ENCODE data around the gene ATP5MG.

DNA sequence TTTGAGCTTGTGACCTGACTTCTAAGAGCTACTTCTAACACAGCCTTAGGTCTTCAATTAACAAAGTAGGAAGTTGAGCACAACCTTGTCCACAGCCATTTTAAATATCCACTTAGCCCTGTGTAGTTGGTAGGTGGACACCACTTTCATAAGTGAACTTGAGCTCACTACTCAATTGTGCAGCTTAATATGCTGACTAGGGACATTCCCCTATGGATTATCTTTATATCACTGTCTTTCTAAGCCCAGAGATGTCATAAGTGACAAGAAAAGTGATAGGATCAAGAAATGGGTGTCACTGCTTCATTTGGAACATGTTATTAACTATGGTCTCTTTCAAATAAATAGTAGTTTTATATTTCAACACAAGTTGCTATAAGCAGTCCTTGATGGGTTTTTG lies 4.0 kb upstream of the ATP5MG start:
- TF ChIP-seq, protein P1, sequence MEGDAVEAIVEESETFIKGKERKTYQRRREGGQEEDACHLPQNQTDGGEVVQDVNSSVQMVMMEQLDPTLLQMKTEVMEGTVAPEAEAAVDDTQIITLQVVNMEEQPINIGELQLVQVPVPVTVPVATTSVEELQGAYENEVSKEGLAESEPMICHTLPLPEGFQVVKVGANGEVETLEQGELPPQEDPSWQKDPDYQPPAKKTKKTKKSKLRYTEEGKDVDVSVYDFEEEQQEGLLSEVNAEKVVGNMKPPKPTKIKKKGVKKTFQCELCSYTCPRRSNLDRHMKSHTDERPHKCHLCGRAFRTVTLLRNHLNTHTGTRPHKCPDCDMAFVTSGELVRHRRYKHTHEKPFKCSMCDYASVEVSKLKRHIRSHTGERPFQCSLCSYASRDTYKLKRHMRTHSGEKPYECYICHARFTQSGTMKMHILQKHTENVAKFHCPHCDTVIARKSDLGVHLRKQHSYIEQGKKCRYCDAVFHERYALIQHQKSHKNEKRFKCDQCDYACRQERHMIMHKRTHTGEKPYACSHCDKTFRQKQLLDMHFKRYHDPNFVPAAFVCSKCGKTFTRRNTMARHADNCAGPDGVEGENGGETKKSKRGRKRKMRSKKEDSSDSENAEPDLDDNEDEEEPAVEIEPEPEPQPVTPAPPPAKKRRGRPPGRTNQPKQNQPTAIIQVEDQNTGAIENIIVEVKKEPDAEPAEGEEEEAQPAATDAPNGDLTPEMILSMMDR (IDR thresholded peaks at IDR 0.05): no peak
- no peak for TF ChIP-seq POLR2A (IDR thresholded peaks at IDR 0.05)
